Fibroblast of lung (primary cell): ENCODE results near the gene CCNY. TPM values are rescaled to one million over a fixed set of nuclear protein-coding genes. Genes with fewer than 3 reads are reported as not detected.

ENCODE experiments used
- DNase-seq, 2 donors: peaks; one replicate each; pipeline versions ENCODE4 v3.0.0 to v3.0.0-alpha.2; 2010; ENCODE audit warnings: low read depth in 2 of 2
- H2AFZ ChIP-seq: 2 replicates; pipeline ENCODE4 v1.5.1; 2012; ENCODE audit warnings: low read length, control low read depth, inconsistent platforms
- H3K27ac ChIP-seq: 2 replicates; pipeline ENCODE4 v1.5.1; 2011; ENCODE audit warnings: low read length, control low read depth; ENCODE audit not compliant: insufficient read depth
- H3K27me3 ChIP-seq: 2 replicates; pipeline ENCODE4 v1.5.1; 2011; ENCODE audit warnings: mild to moderate bottlenecking, low read length; ENCODE audit not compliant: control insufficient read depth, insufficient read depth
- H3K36me3 ChIP-seq: 2 replicates; pipeline ENCODE4 v1.5.1; 2011; ENCODE audit warnings: low read length; ENCODE audit not compliant: control insufficient read depth, insufficient read depth
- H3K4me1 ChIP-seq: 2 replicates; pipeline ENCODE4 v1.5.1; 2011; ENCODE audit warnings: low read length; ENCODE audit not compliant: control insufficient read depth, insufficient read depth; ENCODE audit errors: extremely low read depth
- H3K4me2 ChIP-seq: 2 replicates; pipeline ENCODE4 v1.5.1; 2011; ENCODE audit warnings: low read length, control low read depth; ENCODE audit not compliant: insufficient read depth; ENCODE audit errors: extremely low read depth
- H3K4me3 ChIP-seq, 4 experiments: fragments of 200-600 bp in 1 of 4; sonication (generic) in 1 of 4; replicated peaks in 1 of 4; 2 replicates each; pipeline ENCODE4 v1.5.1; 2011 to 2016; ENCODE audit warnings: low read length in 4 of 4, low read depth in 3 of 4, mild to moderate bottlenecking in 3 of 4, control low read depth in 2 of 4, inconsistent platforms in 1 of 4, mixed read lengths in 1 of 4; ENCODE audit not compliant: insufficient read depth in 1 of 4; ENCODE audit errors: control extremely low read depth in 1 of 4
- H3K79me2 ChIP-seq: 2 replicates; pipeline ENCODE4 v1.5.1; 2012; ENCODE audit warnings: mild to moderate bottlenecking, low read length, inconsistent platforms; ENCODE audit not compliant: control insufficient read depth, insufficient read depth
- H3K9ac ChIP-seq: 2 replicates; pipeline ENCODE4 v1.5.1; 2011; ENCODE audit warnings: mild to moderate bottlenecking, low read length, control low read depth; ENCODE audit not compliant: insufficient read depth
- H3K9me3 ChIP-seq: 2 replicates; pipeline ENCODE4 v1.5.1; 2012; ENCODE audit warnings: low read depth, low read length; ENCODE audit not compliant: control insufficient read depth, insufficient read depth
- H4K20me1 ChIP-seq: 2 replicates; pipeline ENCODE4 v1.5.1; 2011; ENCODE audit warnings: low read length; ENCODE audit not compliant: control insufficient read depth, insufficient read depth; ENCODE audit errors: extremely low read depth
- EZH2 ChIP-seq: IDR thresholded peaks from 2 replicates; pipeline ENCODE4 v1.5.1; 2012; ENCODE audit warnings: low read length, control low read depth, mild to moderate bottlenecking; ENCODE audit errors: missing control alignments
- polyA plus RNA-seq, 2 donors: library from polyadenylated mRNA; depleted of rRNA in 1 of 2; stranded (reverse) in 1 of 2; unstranded in 1 of 2; fragments of >200 nt; gene quantifications; 2 replicates each; pipeline ENCODE4 v1.2.1, GENCODE V29; 2011 to 2012; ENCODE audit warnings: missing spikeins in 1 of 2
- total RNA-seq: library from RNA; depleted of rRNA; stranded (reverse); fragments of >200 nt; gene quantifications from 2 replicates; pipeline ENCODE4 v1.2.1, GENCODE V29; 2014
- TF ChIP-seq, protein P1 (sequence below), 2 donors: IDR thresholded peaks in 1 of 2; conservative IDR thresholded peaks in 1 of 2; 1 replicate in 1 of 2; 2 replicates in 1 of 2; pipeline ENCODE4 v1.5.1; 2011 to 2012; ENCODE audit warnings: low read length in 2 of 2, control low read depth in 1 of 2, inconsistent platforms in 1 of 2, low read depth in 1 of 2, mild to moderate bottlenecking in 1 of 2

Gene CCNY
- total and polyA plus RNA-seq, 2 donors (not counting 1 experiment from before 2014, with no cell fraction given), result 34.7 to 66.4 TPM

DNA sequence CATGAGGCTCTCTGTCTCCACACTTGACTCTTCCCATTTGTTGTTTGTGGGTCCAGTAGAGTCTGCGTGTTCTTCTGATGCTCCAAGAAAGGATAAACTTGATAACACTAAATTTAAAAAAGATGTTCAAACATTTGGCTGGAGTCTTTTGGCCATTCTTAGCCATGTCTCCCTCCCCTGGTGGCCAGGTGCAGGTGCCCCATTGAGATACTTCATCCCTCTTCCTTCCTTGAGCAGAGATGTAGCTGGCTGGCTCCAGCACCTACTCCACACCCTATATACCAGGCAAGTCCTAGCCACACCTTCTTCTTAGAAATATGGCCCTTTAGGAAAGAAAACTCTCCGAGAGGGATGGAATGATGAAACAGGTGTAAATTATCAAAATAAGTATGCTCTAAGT is 165.6 kb downstream of the CCNY start:
- H3K27ac ChIP-seq, result no peak overlapping the region
- no peak overlapping the region for H2AFZ ChIP-seq
- no peaks in the 10 kb centered on the region for H3K9me3 ChIP-seq
- no peak overlapping the region for H3K9ac ChIP-seq
- no peak for DNase-seq
- H3K4me1 ChIP-seq, result no peaks in the 10 kb centered on the region
- peaks cover 1% of the 10 kb centered on the region for H3K36me3 ChIP-seq
- H3K4me2 ChIP-seq, result no peak overlapping the region
- no peaks in the 10 kb centered on the region for H3K79me2 ChIP-seq
- TF ChIP-seq, protein P1, sequence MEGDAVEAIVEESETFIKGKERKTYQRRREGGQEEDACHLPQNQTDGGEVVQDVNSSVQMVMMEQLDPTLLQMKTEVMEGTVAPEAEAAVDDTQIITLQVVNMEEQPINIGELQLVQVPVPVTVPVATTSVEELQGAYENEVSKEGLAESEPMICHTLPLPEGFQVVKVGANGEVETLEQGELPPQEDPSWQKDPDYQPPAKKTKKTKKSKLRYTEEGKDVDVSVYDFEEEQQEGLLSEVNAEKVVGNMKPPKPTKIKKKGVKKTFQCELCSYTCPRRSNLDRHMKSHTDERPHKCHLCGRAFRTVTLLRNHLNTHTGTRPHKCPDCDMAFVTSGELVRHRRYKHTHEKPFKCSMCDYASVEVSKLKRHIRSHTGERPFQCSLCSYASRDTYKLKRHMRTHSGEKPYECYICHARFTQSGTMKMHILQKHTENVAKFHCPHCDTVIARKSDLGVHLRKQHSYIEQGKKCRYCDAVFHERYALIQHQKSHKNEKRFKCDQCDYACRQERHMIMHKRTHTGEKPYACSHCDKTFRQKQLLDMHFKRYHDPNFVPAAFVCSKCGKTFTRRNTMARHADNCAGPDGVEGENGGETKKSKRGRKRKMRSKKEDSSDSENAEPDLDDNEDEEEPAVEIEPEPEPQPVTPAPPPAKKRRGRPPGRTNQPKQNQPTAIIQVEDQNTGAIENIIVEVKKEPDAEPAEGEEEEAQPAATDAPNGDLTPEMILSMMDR (conservative IDR thresholded peaks at IDR 0.05 in 1 of 2, IDR thresholded peaks at IDR 0.05 in 1 of 2; ENCODE audit: low read depth in 1 of 2, low read length in 2 of 2), result no peak
- no peak for TF ChIP-seq EZH2
- H3K27me3 ChIP-seq, result no peaks in the 10 kb centered on the region
- H3K4me3 ChIP-seq, result no peak overlapping the region
- H4K20me1 ChIP-seq, result no peaks in the 10 kb centered on the region

DNA sequence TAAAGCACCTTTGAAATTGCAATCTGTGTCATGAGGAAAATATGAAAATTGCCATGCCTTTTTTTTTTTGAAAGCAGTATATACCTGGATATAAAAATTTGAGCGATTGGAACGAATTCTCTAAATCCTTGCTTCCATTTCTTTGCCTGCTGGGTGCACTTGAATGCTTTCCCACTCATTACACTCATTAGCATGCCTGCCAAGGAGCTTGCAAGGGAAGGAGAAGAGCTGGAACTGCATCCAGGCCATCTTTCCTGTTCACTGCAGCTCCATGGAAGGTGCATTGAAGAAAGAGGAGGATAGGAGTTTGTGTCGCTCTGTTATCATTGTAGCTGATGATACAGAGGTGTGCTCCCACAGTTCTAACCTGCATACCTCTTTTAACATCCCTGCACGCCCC is 166.4 kb downstream of the CCNY start:
- Histone ChIP-seq H3K4me3 (no peak overlapping the region), H3K79me2 (no peaks in the 10 kb centered on the region), H3K9ac (no peak overlapping the region), H3K27ac (no peak overlapping the region), H2AFZ (no peak overlapping the region), H3K27me3 (no peaks in the 10 kb centered on the region), H4K20me1 (no peaks in the 10 kb centered on the region), H3K36me3 (peaks cover 1% of the 10 kb centered on the region), H3K4me1 (no peaks in the 10 kb centered on the region), H3K9me3 (no peaks in the 10 kb centered on the region), H3K4me2 (no peak overlapping the region)
- no peak for DNase-seq
- no peak for TF ChIP-seq EZH2
- TF ChIP-seq, protein P1 (conservative IDR thresholded peaks at IDR 0.05 in 1 of 2, IDR thresholded peaks at IDR 0.05 in 1 of 2; ENCODE audit: low read depth in 1 of 2, low read length in 2 of 2), result no peak

DNA sequence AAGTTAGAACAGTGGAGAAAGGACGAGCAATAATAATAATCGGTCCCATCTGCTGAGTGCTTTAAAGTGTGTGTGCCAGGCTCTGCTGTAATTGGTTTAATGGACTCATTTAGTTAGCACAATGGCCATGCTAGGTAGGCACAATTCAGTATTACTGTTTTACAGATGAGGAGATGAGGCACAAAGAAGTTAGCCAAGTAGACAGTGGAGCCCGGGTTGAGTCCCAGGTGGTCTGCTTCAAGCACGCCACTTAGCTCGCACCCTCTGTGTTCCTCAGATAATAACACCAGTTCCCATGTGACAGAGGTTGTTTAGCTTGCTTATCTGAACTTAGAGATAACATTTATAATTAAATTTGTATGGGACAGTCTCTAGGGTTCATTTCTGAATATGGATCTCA is 167.3 kb downstream of the CCNY start:
- no peaks in the 10 kb centered on the region for H3K79me2 ChIP-seq

More for the DNA sequence above, 167.3 kb downstream of the CCNY start:
- Histone ChIP-seq H3K27ac (no peak overlapping the region), H3K36me3 (peaks cover 1% of the 10 kb centered on the region), H3K9me3 (no peaks in the 10 kb centered on the region), H2AFZ (no peak overlapping the region), H3K4me1 (no peaks in the 10 kb centered on the region), H3K9ac (no peak overlapping the region), H4K20me1 (no peaks in the 10 kb centered on the region), H3K27me3 (no peaks in the 10 kb centered on the region), H3K4me2 (no peak overlapping the region), H3K4me3 (no peak overlapping the region)
- TF ChIP-seq, protein P1 (conservative IDR thresholded peaks at IDR 0.05 in 1 of 2, IDR thresholded peaks at IDR 0.05 in 1 of 2; ENCODE audit: low read depth in 1 of 2, low read length in 2 of 2), result no peak
- no peak for TF ChIP-seq EZH2
- DNase-seq, result no peak
